HL-60 (cell line): ENCODE measurements around the gene CFAP299.

Experiments used
- DNase-seq, 2 experiments: peaks; one replicate each; pipeline ENCODE4 v3.0.0-alpha.2; 2010 to 2020; ENCODE audit warnings: low read depth in 1 of 2, low spot score in 1 of 2
- H3K27ac ChIP-seq: fragments of 250-450 bp; sonication (Bioruptor Pico); replicated peaks from 2 replicates; pipeline ENCODE4 v1.5.1; 2020; ENCODE audit warnings: mild to moderate bottlenecking, moderate library complexity
- H3K27me3 ChIP-seq: fragments of 250-450 bp; sonication (Bioruptor Pico); 2 replicates; pipeline ENCODE4 v1.5.1; 2021; ENCODE audit warnings: mild to moderate bottlenecking, moderate library complexity; ENCODE audit not compliant: insufficient read depth, poor library complexity, severe bottlenecking
- H3K4me3 ChIP-seq: replicated peaks from 2 replicates; pipeline ENCODE4 v1.5.1; 2011; ENCODE audit warnings: mild to moderate bottlenecking, control low read depth, low read length; ENCODE audit not compliant: insufficient read depth
- CTCF ChIP-seq: IDR thresholded peaks from one replicate; pipeline ENCODE4 v1.5.1; 2011; ENCODE audit warnings: low read length, control low read depth, inconsistent platforms; ENCODE audit not compliant: insufficient read depth
- GABPA ChIP-seq: IDR thresholded peaks from 2 replicates; pipeline ENCODE4 v1.6.1; 2012; ENCODE audit warnings: low read depth
- POLR2AphosphoS5 ChIP-seq: IDR thresholded peaks from 2 replicates; pipeline ENCODE4 v1.6.1; 2012; ENCODE audit warnings: low read depth
- REST ChIP-seq: IDR thresholded peaks from 2 replicates; pipeline ENCODE4 v1.6.1; 2012; ENCODE audit warnings: low read depth; ENCODE audit not compliant: insufficient replicate concordance
- SPI1 ChIP-seq: IDR thresholded peaks from 2 replicates; pipeline ENCODE4 v1.6.1; 2012; ENCODE audit warnings: low read depth, mild to moderate bottlenecking, borderline replicate concordance

The CFAP299 gene

GRCh38 chr4:80390178-80390577 is 54.6 kb downstream of the CFAP299 start:
- H3K4me3 ChIP-seq = no peak overlapping the region
- H3K27me3 ChIP-seq = no peaks in the 10 kb centered on the region
- DNase-seq = no peak
- no peak overlapping the region for H3K27ac ChIP-seq
- TF ChIP-seq SPI1 (no peak), GABPA (no peak), REST (no peak), CTCF (no peak), POLR2AphosphoS5 (no peak)

- no peak for DNase-seq
These were observed 57.9 kb downstream of the CFAP299 start for GRCh38 chr4:80393246-80393969.

More at GRCh38 chr4:80393246-80393969, 57.9 kb downstream of the CFAP299 start:
- no peak for TF ChIP-seq REST
- no peak for TF ChIP-seq SPI1
- TF ChIP-seq GABPA = no peak
- TF ChIP-seq CTCF = no peak
- no peak for TF ChIP-seq POLR2AphosphoS5
- Histone ChIP-seq H3K4me3 (no peak overlapping the region), H3K27me3 (no peaks in the 10 kb centered on the region), H3K27ac (no peak overlapping the region)
